MV-4-11 (cell line): ENCODE results near the gene CLDN20.

Source experiments
- DNase-seq: peaks from one replicate; lab custom pipeline; 2025; lab: John Stamatoyannopoulos, UW

CLDN20 gene

GRCh38 chr6:155269765-155270164 is 6.0 kb downstream of the CLDN20 start:
- no peak for DNase-seq

GRCh38 chr6:155270561-155271091 is 6.8 kb downstream of the CLDN20 start:
- DNase-seq: no peak

- no peak for DNase-seq
Measured at GRCh38 chr6:155271145-155271544, 7.3 kb downstream of the CLDN20 start.

- DNase-seq: no peak
Measured at GRCh38 chr6:155272353-155273232, 8.8 kb downstream of the CLDN20 start.

- no peak for DNase-seq
Measured at GRCh38 chr6:155273431-155273830, 9.6 kb downstream of the CLDN20 start.

GRCh38 chr6:155274106-155274505 is 10.3 kb downstream of the CLDN20 start:
- DNase-seq: no peak

- DNase-seq: no peak
Measured at GRCh38 chr6:155274533-155274932, 10.7 kb downstream of the CLDN20 start.

- DNase-seq: no peak
Measured at GRCh38 chr6:155275808-155276480, 12.1 kb downstream of the CLDN20 start.

- no peak for DNase-seq
Measured at GRCh38 chr6:155276638-155277037, 12.8 kb downstream of the CLDN20 start.

- peak; percentile 50 for DNase-seq
Measured at GRCh38 chr6:155278319-155279049, 14.7 kb downstream of the CLDN20 start.

GRCh38 chr6:155284775-155285174 is 21.0 kb downstream of the CLDN20 start:
- DNase-seq: no peak

GRCh38 chr6:155287762-155288161 is 23.9 kb downstream of the CLDN20 start:
- DNase-seq: no peak

GRCh38 chr6:155290491-155290890 is 26.7 kb downstream of the CLDN20 start:
- DNase-seq: no peak

- DNase-seq: no peak
Measured at GRCh38 chr6:155291291-155291690, 27.5 kb downstream of the CLDN20 start.

GRCh38 chr6:155292711-155293110 is 28.9 kb downstream of the CLDN20 start:
- DNase-seq: no peak

- DNase-seq: no peak
Measured at GRCh38 chr6:155297669-155298068, 33.9 kb downstream of the CLDN20 start.

GRCh38 chr6:155301867-155302266 is 38.1 kb downstream of the CLDN20 start:
- no peak for DNase-seq

GRCh38 chr6:155303361-155303870 is 39.6 kb downstream of the CLDN20 start:
- DNase-seq: no peak

- DNase-seq: no peak
Measured at GRCh38 chr6:155306958-155307357, 43.1 kb downstream of the CLDN20 start.

GRCh38 chr6:155309150-155309549 is 45.3 kb downstream of the CLDN20 start:
- DNase-seq: no peak

- DNase-seq: no peak
Measured at GRCh38 chr6:155310596-155310995, 46.8 kb downstream of the CLDN20 start.

GRCh38 chr6:155311086-155311485 is 47.3 kb downstream of the CLDN20 start:
- no peak for DNase-seq
